RCC 7860 (cell line): ENCODE results near the gene C6orf132.

Experiments
- DNase-seq: peaks from one replicate; pipeline ENCODE4 v3.0.0-alpha.2; 2015; ENCODE audit warnings: low spot score
- FAIRE-seq: peaks from 2 replicates; lab custom pipeline; 2012; peaks lifted over from hg19 to GRCh38; lab: Jason Lieb, UNC

The C6orf132 gene

GRCh38 chr6:42108071-42108470, 34.3 kb downstream of the C6orf132 start:
- FAIRE-seq (no peak), DNase-seq (no peak)

- no peak for FAIRE-seq
- DNase-seq = no peak
These were observed 36.1 kb downstream of the C6orf132 start for GRCh38 chr6:42106112-42107023.

GRCh38 chr6:42105709-42106108, 36.7 kb downstream of the C6orf132 start:
- FAIRE-seq (no peak), DNase-seq (no peak)

GRCh38 chr6:42105156-42105648, 37.2 kb downstream of the C6orf132 start:
- FAIRE-seq = no peak
- no peak for DNase-seq

GRCh38 chr6:42104804-42105125, 37.7 kb downstream of the C6orf132 start:
- DNase-seq (no peak), FAIRE-seq (no peak)

GRCh38 chr6:42104095-42104803, 38.2 kb downstream of the C6orf132 start:
- no peak for DNase-seq
- FAIRE-seq = no peak

GRCh38 chr6:42103753-42104094, 38.7 kb downstream of the C6orf132 start:
- FAIRE-seq = no peak
- DNase-seq = no peak

- FAIRE-seq = no peak
- DNase-seq = no peak
These were observed 39.2 kb downstream of the C6orf132 start for GRCh38 chr6:42103216-42103615.

- no peak for FAIRE-seq
These were observed 41.2 kb downstream of the C6orf132 start for GRCh38 chr6:42101186-42101657.

GRCh38 chr6:42100029-42100901, 42.2 kb downstream of the C6orf132 start:
- peak; percentile 16 for FAIRE-seq
- DNase-seq = peak; percentile 67

More at GRCh38 chr6:42101186-42101657, 41.2 kb downstream of the C6orf132 start:
- no peak for DNase-seq

- DNase-seq = peak; percentile 42
These were observed 42.9 kb downstream of the C6orf132 start for GRCh38 chr6:42099340-42100028.

GRCh38 chr6:42095776-42096541, 46.5 kb downstream of the C6orf132 start:
- FAIRE-seq (no peak), DNase-seq (no peak)

More at GRCh38 chr6:42099340-42100028, 42.9 kb downstream of the C6orf132 start:
- peak; percentile 54 for FAIRE-seq

- no peak for DNase-seq
- FAIRE-seq = no peak
These were observed 47.3 kb downstream of the C6orf132 start for GRCh38 chr6:42095094-42095493.

GRCh38 chr6:42093582-42094329, 48.7 kb downstream of the C6orf132 start:
- DNase-seq = no peak
- FAIRE-seq = no peak

GRCh38 chr6:42091718-42092023, 50.7 kb downstream of the C6orf132 start:
- FAIRE-seq = no peak
- peak; percentile 10 for DNase-seq

- no peak for FAIRE-seq
- DNase-seq = no peak
These were observed 51.4 kb downstream of the C6orf132 start for GRCh38 chr6:42090819-42091717.

GRCh38 chr6:42088101-42088591, 54.3 kb downstream of the C6orf132 start:
- peak; percentile 69 for FAIRE-seq
- peak; percentile 84 for DNase-seq
